ENCODE measurements around the gene UBC. TPM values are rescaled to one million over a fixed set of nuclear protein-coding genes. Genes with fewer than 3 reads are reported as not detected.

Gene UBC
- total and polyA plus RNA-seq, 9 of the 15 experiments (the other 6 are each of a cell fraction or from before 2014, with no cell fraction given): 533 to 1,153 (median 813) TPM

DNA sequence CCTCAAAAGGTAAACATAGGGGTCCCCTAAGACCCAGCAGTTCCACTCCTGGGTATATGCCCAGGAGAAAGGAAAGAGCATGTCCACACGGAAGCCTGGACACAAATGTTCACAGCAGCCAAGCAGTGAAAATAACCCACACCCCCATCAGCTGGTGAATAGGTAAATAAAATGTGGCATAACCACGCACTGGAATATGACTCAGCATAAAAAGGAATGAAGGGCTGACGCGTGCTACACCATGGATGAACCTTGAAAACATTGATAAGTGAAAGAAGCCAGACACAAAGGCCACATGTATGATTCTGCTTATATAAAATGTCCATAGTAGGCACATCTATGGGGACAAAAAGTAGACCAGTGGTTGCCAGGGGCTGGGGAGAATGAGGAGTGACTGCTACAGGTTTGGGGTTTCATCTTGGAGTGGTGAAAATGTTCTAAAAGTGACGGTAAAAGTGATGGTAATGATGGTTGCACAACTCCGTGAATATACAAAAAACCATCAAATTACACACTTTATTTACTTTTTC, 47.0 kb downstream of the UBC start (continued):
- TF ChIP-seq, protein P1, sequence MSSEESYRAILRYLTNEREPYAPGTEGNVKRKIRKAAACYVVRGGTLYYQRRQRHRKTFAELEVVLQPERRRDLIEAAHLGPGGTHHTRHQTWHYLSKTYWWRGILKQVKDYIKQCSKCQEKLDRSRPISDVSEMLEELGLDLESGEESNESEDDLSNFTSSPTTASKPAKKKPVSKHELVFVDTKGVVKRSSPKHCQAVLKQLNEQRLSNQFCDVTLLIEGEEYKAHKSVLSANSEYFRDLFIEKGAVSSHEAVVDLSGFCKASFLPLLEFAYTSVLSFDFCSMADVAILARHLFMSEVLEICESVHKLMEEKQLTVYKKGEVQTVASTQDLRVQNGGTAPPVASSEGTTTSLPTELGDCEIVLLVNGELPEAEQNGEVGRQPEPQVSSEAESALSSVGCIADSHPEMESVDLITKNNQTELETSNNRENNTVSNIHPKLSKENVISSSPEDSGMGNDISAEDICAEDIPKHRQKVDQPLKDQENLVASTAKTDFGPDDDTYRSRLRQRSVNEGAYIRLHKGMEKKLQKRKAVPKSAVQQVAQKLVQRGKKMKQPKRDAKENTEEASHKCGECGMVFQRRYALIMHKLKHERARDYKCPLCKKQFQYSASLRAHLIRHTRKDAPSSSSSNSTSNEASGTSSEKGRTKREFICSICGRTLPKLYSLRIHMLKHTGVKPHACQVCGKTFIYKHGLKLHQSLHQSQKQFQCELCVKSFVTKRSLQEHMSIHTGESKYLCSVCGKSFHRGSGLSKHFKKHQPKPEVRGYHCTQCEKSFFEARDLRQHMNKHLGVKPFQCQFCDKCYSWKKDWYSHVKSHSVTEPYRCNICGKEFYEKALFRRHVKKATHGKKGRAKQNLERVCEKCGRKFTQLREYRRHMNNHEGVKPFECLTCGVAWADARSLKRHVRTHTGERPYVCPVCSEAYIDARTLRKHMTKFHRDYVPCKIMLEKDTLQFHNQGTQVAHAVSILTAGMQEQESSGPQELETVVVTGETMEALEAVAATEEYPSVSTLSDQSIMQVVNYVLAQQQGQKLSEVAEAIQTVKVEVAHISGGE (CRISPR knock-in tag; IDR thresholded peaks at IDR 0.05): peak in 1 of 3 experiments; percentile 55; a peak in 2 of 6 replicates
- TF ChIP-seq NFXL1 (CRISPR knock-in tag; IDR thresholded peaks at IDR 0.05) (no peak; the same call in 1 of the 2 replicates), KDM5B (IDR thresholded peaks at IDR 0.05; ENCODE audit: insufficient replicate concordance, low read depth, low read length) (no peak), HNRNPLL (IDR thresholded peaks at IDR 0.05; ENCODE audit: low read depth, low read length, poor library complexity, severe bottlenecking) (no peak), TBL1XR1 (IDR thresholded peaks at IDR 0.05; ENCODE audit: low read length in 2 of 2) (0 out of 4 replicates have a peak, but pooled peaks of 1 of the 2 experiments have one; percentile 35), ZNF696 (CRISPR knock-in tag; conservative IDR thresholded peaks at IDR 0.05) (no peak), TEAD4 (IDR thresholded peaks at IDR 0.05; ENCODE audit: low read length) (peak; percentile 11; the same call in 1 of the 2 replicates), TEAD4 (CRISPR knock-in tag; IDR thresholded peaks at IDR 0.05; ENCODE audit: borderline replicate concordance) (no peak), MAFK (IDR thresholded peaks at IDR 0.05; ENCODE audit: low read length) (peak; percentile 97), RBM22 (IDR thresholded peaks at IDR 0.05; ENCODE audit: low read depth, low read length, poor library complexity, severe bottlenecking) (no peak), GTF2E2 (tag; IDR thresholded peaks at IDR 0.05) (no peak), ZNF239 (CRISPR knock-in tag; IDR thresholded peaks at IDR 0.05) (no peak), PPARD (CRISPR knock-in tag; IDR thresholded peaks at IDR 0.05) (no peak), ZNF668 (CRISPR knock-in tag; IDR thresholded peaks at IDR 0.05) (no peak; the same call in 1 of the 2 replicates)
- TF ChIP-seq, protein P2, sequence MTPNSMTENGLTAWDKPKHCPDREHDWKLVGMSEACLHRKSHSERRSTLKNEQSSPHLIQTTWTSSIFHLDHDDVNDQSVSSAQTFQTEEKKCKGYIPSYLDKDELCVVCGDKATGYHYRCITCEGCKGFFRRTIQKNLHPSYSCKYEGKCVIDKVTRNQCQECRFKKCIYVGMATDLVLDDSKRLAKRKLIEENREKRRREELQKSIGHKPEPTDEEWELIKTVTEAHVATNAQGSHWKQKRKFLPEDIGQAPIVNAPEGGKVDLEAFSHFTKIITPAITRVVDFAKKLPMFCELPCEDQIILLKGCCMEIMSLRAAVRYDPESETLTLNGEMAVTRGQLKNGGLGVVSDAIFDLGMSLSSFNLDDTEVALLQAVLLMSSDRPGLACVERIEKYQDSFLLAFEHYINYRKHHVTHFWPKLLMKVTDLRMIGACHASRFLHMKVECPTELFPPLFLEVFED (CRISPR knock-in tag; conservative IDR thresholded peaks at IDR 0.05): 0 out of 2 replicates have a peak, but pooled peaks have one; percentile 42
- TF ChIP-seq, protein P3, sequence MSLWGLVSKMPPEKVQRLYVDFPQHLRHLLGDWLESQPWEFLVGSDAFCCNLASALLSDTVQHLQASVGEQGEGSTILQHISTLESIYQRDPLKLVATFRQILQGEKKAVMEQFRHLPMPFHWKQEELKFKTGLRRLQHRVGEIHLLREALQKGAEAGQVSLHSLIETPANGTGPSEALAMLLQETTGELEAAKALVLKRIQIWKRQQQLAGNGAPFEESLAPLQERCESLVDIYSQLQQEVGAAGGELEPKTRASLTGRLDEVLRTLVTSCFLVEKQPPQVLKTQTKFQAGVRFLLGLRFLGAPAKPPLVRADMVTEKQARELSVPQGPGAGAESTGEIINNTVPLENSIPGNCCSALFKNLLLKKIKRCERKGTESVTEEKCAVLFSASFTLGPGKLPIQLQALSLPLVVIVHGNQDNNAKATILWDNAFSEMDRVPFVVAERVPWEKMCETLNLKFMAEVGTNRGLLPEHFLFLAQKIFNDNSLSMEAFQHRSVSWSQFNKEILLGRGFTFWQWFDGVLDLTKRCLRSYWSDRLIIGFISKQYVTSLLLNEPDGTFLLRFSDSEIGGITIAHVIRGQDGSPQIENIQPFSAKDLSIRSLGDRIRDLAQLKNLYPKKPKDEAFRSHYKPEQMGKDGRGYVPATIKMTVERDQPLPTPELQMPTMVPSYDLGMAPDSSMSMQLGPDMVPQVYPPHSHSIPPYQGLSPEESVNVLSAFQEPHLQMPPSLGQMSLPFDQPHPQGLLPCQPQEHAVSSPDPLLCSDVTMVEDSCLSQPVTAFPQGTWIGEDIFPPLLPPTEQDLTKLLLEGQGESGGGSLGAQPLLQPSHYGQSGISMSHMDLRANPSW (CRISPR knock-in tag; IDR thresholded peaks at IDR 0.05): no peak

All from K562 (cell line).